GM10847 (cell line): ENCODE measurements around the gene SPTSSB.

ENCODE experiments used
- POLR2A ChIP-seq: IDR thresholded peaks from 2 replicates; pipeline ENCODE4 v1.6.1; 2011; ENCODE audit not compliant: insufficient read length; ENCODE audit errors: extremely low read depth

The SPTSSB gene

DNA sequence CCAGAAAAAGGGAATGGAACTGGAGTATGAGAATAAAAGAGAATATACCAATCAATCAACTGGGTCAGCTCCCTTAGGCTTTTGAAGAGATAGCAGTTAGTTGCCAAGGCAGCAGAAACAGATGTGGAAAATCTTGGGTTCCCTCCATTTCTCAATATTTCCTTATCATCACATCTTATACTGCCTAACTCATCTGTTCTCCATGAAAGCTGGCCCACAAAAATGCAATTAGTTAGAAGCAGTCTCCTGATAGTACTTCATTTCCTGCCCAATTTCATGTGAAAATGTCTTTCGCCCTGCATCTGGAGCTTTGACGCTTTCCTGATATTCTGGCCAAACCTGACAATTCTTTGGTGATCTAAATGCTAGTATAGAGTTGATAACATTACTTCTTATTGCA lies 30.1 kb upstream of the SPTSSB start:
- TF ChIP-seq POLR2A = no peak

DNA sequence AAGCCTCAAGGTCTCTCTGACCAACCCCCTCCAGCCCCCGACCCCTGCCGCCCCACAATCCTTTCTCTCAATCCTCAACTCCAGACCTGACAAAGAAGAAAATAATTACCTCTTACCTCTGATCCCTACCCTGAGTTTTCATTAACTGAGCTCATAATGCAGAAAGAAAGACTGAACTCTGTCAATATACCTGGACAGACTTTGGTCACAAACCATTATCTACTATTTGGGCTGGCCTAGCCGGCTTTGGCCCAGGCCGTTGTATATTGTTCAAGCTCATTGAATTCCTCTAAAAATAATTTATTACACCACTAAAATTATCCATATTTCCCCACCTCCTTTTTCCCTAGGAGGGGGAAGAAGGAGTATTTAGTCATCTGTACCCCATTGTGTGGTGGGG lies 29.3 kb upstream of the SPTSSB start:
- TF ChIP-seq POLR2A = no peak

GRCh38 chr3:161395115-161396012 lies 24.0 kb upstream of the SPTSSB start:
- TF ChIP-seq POLR2A = no peak

- TF ChIP-seq POLR2A = no peak
Measured at GRCh38 chr3:161393803-161394202, 22.5 kb upstream of the SPTSSB start.

DNA sequence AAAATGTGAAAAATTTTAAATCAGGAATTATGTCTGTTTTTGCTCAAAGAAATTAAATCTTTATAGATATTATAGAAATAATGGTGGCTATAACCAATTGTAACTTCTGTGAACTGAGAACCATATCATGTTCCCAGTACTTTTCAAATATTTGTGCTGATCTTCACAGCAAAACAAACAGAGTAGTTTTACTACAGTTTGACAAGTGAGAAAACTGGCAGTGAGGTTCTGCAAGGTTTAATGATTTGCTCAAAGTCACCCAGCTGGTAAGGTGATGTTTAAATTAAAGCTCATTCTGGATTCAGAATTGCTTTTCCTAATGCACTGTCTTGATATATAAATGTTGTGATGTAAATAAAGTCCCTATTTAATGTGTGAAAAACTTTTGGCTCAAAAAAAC lies 22.0 kb upstream of the SPTSSB start:
- TF ChIP-seq POLR2A = no peak

DNA sequence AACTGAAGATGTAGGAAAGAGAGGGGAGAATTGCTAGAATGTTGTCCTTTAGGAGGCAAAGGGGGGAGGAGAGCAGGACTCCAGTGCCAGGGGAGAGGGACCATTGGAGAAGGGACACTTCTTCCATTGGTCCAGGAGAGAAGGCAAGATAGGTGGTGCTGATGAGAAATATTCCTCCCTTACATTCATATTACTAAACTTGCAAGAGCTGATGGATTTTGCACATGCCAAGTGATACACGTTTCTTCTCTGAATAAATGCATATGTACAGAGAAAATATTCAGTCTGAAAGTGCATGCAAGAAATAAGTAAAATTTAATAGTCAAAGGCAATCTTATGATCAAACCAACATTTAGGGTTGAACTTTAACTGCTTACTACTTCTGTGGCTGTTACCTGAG lies 21.5 kb upstream of the SPTSSB start:
- TF ChIP-seq POLR2A = no peak

GRCh38 chr3:161390200-161390599 lies 18.9 kb upstream of the SPTSSB start:
- TF ChIP-seq POLR2A = no peak

DNA sequence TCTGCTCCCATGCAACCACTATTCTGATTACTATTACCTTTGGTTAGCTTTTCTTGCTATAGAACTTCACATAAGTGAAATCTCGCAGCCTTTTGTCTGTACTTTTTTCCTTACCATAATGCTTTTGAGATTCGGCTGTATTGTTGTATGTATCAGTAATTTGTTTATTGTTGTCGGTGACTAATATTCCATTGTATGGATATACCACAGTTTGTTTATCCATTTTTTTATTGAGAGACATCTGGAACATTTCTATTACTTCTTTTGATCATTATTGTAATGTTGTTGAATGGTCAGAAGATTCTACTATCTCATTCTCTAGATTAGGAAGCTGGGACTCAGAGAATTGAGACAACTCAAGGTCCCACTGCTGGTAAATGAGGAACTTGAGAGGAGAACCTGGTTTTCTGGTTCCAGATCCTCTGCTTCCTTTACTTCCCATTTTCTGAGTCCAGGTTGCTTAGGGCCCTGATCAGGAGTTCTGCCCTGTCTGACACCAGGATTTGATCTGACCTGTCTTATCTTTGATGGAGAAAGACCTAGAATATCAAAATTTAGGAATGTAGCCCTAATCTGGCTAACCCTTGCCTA lies 18.2 kb upstream of the SPTSSB start:
- no peak for TF ChIP-seq POLR2A

GRCh38 chr3:161388855-161389254 lies 17.5 kb upstream of the SPTSSB start:
- TF ChIP-seq POLR2A = no peak

GRCh38 chr3:161386991-161387770 lies 15.9 kb upstream of the SPTSSB start:
- no peak for TF ChIP-seq POLR2A

GRCh38 chr3:161372321-161373260 lies 1.3 kb upstream of the SPTSSB start:
- TF ChIP-seq POLR2A = no peak

DNA sequence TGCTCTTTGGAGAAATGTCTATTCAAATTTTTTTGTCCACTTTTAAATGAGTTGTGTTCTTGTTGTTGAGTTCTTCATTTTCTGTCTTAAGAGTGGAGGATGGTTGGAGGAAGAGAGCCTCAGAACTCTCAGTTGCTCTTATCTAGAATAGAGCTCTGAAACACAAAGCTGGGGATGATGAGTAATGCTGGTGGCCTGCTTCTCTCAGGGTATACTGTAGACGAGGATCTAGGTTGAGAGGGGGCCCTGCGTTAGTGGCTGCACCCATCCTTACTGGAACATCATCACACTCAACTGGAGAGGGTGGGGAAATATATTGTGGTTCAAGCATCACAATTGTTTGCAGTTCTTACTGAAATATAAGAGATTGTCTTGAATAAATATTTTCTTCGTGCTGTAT lies 1.8 kb downstream of the SPTSSB start:
- TF ChIP-seq POLR2A = no peak

DNA sequence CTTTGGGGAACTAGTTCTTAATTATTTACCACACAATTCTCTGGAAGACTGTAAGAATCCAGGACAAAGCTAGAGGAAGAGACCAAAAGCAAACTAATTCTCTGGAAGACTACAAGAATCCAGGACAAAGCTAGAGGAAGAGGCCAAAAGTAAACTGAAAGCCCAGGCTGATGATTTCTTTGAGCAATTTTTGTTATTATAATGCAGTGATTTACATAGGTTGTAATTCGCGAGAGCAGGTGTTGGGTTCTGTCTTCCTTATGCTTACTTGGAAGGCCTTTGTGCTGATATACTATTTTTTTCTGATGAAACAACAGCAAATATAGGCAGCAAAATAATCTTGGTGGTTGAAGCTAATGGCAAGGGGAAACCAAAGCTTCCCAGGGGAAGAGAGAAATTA lies 5.2 kb downstream of the SPTSSB start:
- no peak for TF ChIP-seq POLR2A

DNA sequence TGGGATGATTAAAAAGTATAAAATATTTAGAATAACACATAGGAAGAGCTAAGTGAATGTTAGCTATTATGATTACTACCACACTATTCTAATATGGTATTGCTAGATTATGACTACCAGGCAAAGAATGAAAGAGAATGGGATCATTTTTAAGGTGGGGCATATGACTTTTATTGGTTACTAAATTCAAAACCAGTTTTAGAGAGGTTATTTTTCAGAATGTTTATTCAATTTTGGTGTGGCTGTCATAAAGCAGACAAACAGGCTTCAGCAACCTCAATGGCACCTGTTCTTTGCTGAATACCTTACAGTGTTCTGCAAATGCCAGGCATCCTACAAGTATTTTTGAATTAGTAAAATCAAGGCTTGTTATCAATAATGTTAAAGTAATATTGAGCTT lies 12.8 kb downstream of the SPTSSB start:
- no peak for TF ChIP-seq POLR2A

DNA sequence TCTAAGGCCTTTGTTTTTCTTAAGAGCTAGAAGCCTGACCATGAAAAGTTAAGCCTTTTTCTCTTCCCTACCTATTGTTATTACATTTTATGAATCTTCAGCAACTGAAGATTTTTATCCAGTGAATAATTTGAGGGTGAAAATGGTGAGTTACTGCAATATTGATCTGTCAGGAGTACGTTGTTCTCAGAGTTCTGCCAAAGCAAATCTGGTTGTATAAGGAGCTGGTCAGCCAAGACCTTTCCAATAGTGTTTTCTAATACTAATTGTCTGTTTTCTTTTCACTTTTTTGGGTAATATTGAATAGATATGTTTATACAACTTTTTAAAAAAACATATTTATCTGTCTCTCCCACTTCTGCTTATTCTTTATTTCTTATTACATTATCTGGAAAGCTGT lies 15.0 kb downstream of the SPTSSB start:
- no peak for TF ChIP-seq POLR2A

DNA sequence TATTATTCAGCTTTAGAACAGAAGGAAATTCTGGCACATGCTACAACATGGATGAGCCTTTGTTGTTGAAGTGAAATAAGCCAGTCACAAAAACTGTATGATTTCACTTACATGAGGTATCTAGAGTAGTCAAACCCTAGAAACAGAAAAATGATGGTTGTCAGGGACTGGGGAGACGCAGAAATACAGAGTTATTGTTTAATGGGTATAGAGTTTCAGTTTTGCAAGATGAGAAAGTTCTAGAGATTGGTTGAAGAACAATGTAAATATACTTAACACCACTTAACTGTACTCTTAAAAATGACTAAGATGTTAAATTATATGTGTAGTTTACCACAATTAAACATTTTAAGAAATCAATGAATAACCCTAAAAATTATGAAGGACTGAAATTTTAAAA lies 15.8 kb downstream of the SPTSSB start:
- TF ChIP-seq POLR2A = no peak

GRCh38 chr3:161354554-161354953 lies 16.8 kb downstream of the SPTSSB start:
- TF ChIP-seq POLR2A = no peak
